ENCODE results near the gene RIC1.
"Not testable (repeated sequence)": the region's sequence is repeated elsewhere in the genome, so short reads cannot be mapped to it uniquely, and the experiment has no call there.

RIC1 gene

GRCh38 chr9:5735072-5735471 is 106.2 kb downstream of the RIC1 start:
- FAIRE-seq: no peak

GRCh38 chr9:5736563-5737346 is 107.8 kb downstream of the RIC1 start:
- no peak for FAIRE-seq

- FAIRE-seq: no peak
These were observed 114.2 kb downstream of the RIC1 start for GRCh38 chr9:5743109-5743508.

- no peak for FAIRE-seq
These were observed 119.5 kb downstream of the RIC1 start for GRCh38 chr9:5748438-5748837.

- FAIRE-seq: no peak
These were observed 120.4 kb downstream of the RIC1 start for GRCh38 chr9:5749306-5749705.

- no peak for FAIRE-seq
These were observed 121.7 kb downstream of the RIC1 start for GRCh38 chr9:5750569-5750968.

- no peak for FAIRE-seq
These were observed 127.7 kb downstream of the RIC1 start for GRCh38 chr9:5756633-5757032.

GRCh38 chr9:5760338-5760737 is 131.4 kb downstream of the RIC1 start:
- FAIRE-seq: no peak

GRCh38 chr9:5762421-5762820 is 133.5 kb downstream of the RIC1 start:
- FAIRE-seq: no peak

GRCh38 chr9:5764130-5764868 is 135.4 kb downstream of the RIC1 start:
- FAIRE-seq: no peak

- no peak for FAIRE-seq
These were observed 139.3 kb downstream of the RIC1 start for GRCh38 chr9:5767968-5768932.

- no peak for FAIRE-seq
These were observed 144.6 kb downstream of the RIC1 start for GRCh38 chr9:5773324-5773999.

GRCh38 chr9:5778805-5779204 is 149.9 kb downstream of the RIC1 start:
- FAIRE-seq: no peak

GRCh38 chr9:5779705-5780218 is 150.9 kb downstream of the RIC1 start:
- not testable (repeated sequence) for FAIRE-seq

GRCh38 chr9:5783420-5783819 is 154.5 kb downstream of the RIC1 start:
- FAIRE-seq: not testable (repeated sequence)

- no peak for FAIRE-seq
These were observed 155.1 kb downstream of the RIC1 start for GRCh38 chr9:5783982-5784381.

GRCh38 chr9:5784526-5785315 is 155.8 kb downstream of the RIC1 start:
- FAIRE-seq: no peak

- FAIRE-seq: no peak
These were observed 157.6 kb downstream of the RIC1 start for GRCh38 chr9:5786370-5787127.

GRCh38 chr9:5787220-5787619 is 158.3 kb downstream of the RIC1 start:
- FAIRE-seq: no peak

GRCh38 chr9:5787759-5788302 is 158.9 kb downstream of the RIC1 start:
- FAIRE-seq: no peak

Measured in endometrium (tissue), 2 donors.